GM23338 (cell line): ENCODE data around the gene SELENON. TPM values are rescaled to one million over a fixed set of nuclear protein-coding genes. Genes with fewer than 3 reads are reported as not detected.

Experiments
- ATAC-seq: fragments of 200-7000 bp; cut with Tn5 transposase; 3 replicates; pipeline ENCODE4 v1.9.1; 2020
- DNase-seq: peaks from one replicate; pipeline ENCODE4 v3.0.0-alpha.2; 2015; ENCODE audit warnings: low spot score
- H2AFZ ChIP-seq: fragments of 200-600 bp; sonication (generic); 2 replicates; pipeline ENCODE4 v1.8.0; 2016; ENCODE audit warnings: antibody characterized with exemption, mild to moderate bottlenecking, moderate library complexity
- H3F3A ChIP-seq: fragments of 200-600 bp; sonication (generic); replicated peaks from 2 replicates; pipeline ENCODE4 v1.8.0; 2017; ENCODE audit warnings: antibody characterized with exemption, mixed run types, low read depth
- H3K27ac ChIP-seq: fragments of 200-600 bp; sonication (generic); 2 replicates; pipeline ENCODE4 v1.6.1; 2016; ENCODE audit warnings: low read depth
- H3K27me3 ChIP-seq: fragments of 200-600 bp; sonication (generic); 2 replicates; pipeline ENCODE4 v1.8.0; 2016; ENCODE audit warnings: mild to moderate bottlenecking, mixed run types, moderate library complexity; ENCODE audit not compliant: insufficient read depth
- H3K36me3 ChIP-seq: fragments of 200-600 bp; sonication (generic); 2 replicates; pipeline ENCODE4 v1.8.0; 2016; ENCODE audit warnings: mild to moderate bottlenecking; ENCODE audit not compliant: insufficient read depth
- H3K4me1 ChIP-seq: fragments of 200-600 bp; sonication (generic); 2 replicates; pipeline ENCODE4 v1.8.0; 2016; ENCODE audit warnings: mild to moderate bottlenecking, moderate library complexity; ENCODE audit not compliant: insufficient read depth
- H3K4me2 ChIP-seq: fragments of 200-600 bp; sonication (generic); 2 replicates; pipeline ENCODE4 v1.7.1; 2017; ENCODE audit warnings: mixed run types
- H3K4me3 ChIP-seq: fragments of 200-600 bp; sonication (generic); 2 replicates; pipeline ENCODE4 v1.6.1; 2016; ENCODE audit warnings: mixed run types
- H3K79me2 ChIP-seq: fragments of 200-600 bp; sonication (generic); replicated peaks from 2 replicates; pipeline ENCODE4 v1.8.0; 2017; ENCODE audit warnings: mild to moderate bottlenecking; ENCODE audit not compliant: insufficient read depth
- H3K9me2 ChIP-seq: fragments of 200-600 bp; sonication (generic); 2 replicates; pipeline ENCODE4 v1.8.0; 2017; ENCODE audit not compliant: insufficient read depth
- H4K20me1 ChIP-seq: fragments of 200-600 bp; sonication (generic); replicated peaks from 2 replicates; pipeline ENCODE4 v1.8.0; 2017; ENCODE audit warnings: mild to moderate bottlenecking; ENCODE audit not compliant: insufficient read depth
- H3K27ac Mint-ChIP-seq: 2 replicates; pipeline ENCODE4 v1.8.0; 2020; ENCODE audit warnings: inconsistent platforms, mild to moderate bottlenecking, moderate library complexity, mixed read lengths
- H3K27me3 Mint-ChIP-seq: 3 replicates; pipeline ENCODE4 v1.8.0; 2022; ENCODE audit warnings: low read depth, mild to moderate bottlenecking, moderate library complexity, mixed read lengths, inconsistent platforms; ENCODE audit not compliant: insufficient read depth, poor library complexity
- H3K36me3 Mint-ChIP-seq: 3 replicates; pipeline ENCODE4 v1.8.0; 2021; ENCODE audit warnings: low read depth, mild to moderate bottlenecking, inconsistent platforms, moderate library complexity, mixed read lengths
- H3K4me1 Mint-ChIP-seq: 3 replicates; pipeline ENCODE4 v1.8.0; 2020; ENCODE audit warnings: mild to moderate bottlenecking, inconsistent platforms, mixed read lengths
- H3K4me3 Mint-ChIP-seq: 3 replicates; pipeline ENCODE4 v1.8.0; 2021; ENCODE audit warnings: moderate library complexity, mild to moderate bottlenecking, inconsistent platforms, mixed read lengths
- H3K9me3 Mint-ChIP-seq: 3 replicates; pipeline ENCODE4 v1.8.0; 2020; ENCODE audit warnings: moderate library complexity, mild to moderate bottlenecking, inconsistent platforms, mixed read lengths
- CREB1 ChIP-seq: fragments of 250-450 bp; sonication (Bioruptor Pico); IDR thresholded peaks from 2 replicates; pipeline ENCODE4 v1.5.0; 2020; ENCODE audit warnings: low read depth, mild to moderate bottlenecking, moderate library complexity
- CTCF ChIP-seq, 2 experiments: fragments of 200-600 bp in 1 of 2; sonication (generic) in 1 of 2; conservative IDR thresholded peaks; 2 replicates each; pipeline versions ENCODE4 v1.5.1 to v1.6.1; 2016 to 2017; ENCODE audit warnings: antibody characterized with exemption in 2 of 2, low read depth in 2 of 2, mild to moderate bottlenecking in 2 of 2, moderate library complexity in 1 of 2
- ETS1 ChIP-seq: IDR thresholded peaks from 2 replicates; pipeline ENCODE4 v1.6.1; 2016; ENCODE audit warnings: antibody characterized with exemption
- EZH2 ChIP-seq: fragments of 200-600 bp; sonication (generic); IDR thresholded peaks from one replicate; pipeline ENCODE4 v1.8.0; 2017; ENCODE audit warnings: antibody characterized with exemption, mild to moderate bottlenecking, low read depth; ENCODE audit not compliant: unreplicated experiment
- EZH2phosphoT487 ChIP-seq: fragments of 200-600 bp; sonication (generic); IDR thresholded peaks from one replicate; pipeline ENCODE4 v1.8.1; 2018; ENCODE audit warnings: antibody characterized with exemption; ENCODE audit not compliant: unreplicated experiment
- JUNB ChIP-seq: IDR thresholded peaks from one replicate; pipeline ENCODE4 v1.6.1; 2016; ENCODE audit warnings: antibody characterized with exemption; ENCODE audit not compliant: unreplicated experiment
- NANOG ChIP-seq: IDR thresholded peaks from 2 replicates; pipeline ENCODE4 v1.6.1; 2016; ENCODE audit warnings: antibody characterized with exemption, borderline replicate concordance
- POLR2AphosphoS5 ChIP-seq: IDR thresholded peaks from 2 replicates; pipeline ENCODE4 v1.6.1; 2016; ENCODE audit warnings: antibody characterized with exemption, low read depth
- REST ChIP-seq: IDR thresholded peaks from one replicate; pipeline ENCODE4 v1.6.1; 2018; ENCODE audit warnings: antibody characterized with exemption; ENCODE audit not compliant: unreplicated experiment
- STAT1 ChIP-seq: IDR thresholded peaks from one replicate; pipeline ENCODE4 v1.6.1; 2016; ENCODE audit warnings: antibody characterized with exemption; ENCODE audit not compliant: unreplicated experiment
- ZNF114 ChIP-seq: fragments of 250-450 bp; sonication (Bioruptor Pico); IDR thresholded peaks from 2 replicates; pipeline ENCODE4 v1.5.0; 2020; ENCODE audit warnings: mild to moderate bottlenecking, moderate library complexity
- ZNF331 ChIP-seq: fragments of 250-450 bp; sonication (Bioruptor Pico); IDR thresholded peaks from 2 replicates; pipeline ENCODE4 v1.5.0; 2020; ENCODE audit warnings: low read depth, mild to moderate bottlenecking, moderate library complexity
- ZNF462 ChIP-seq: fragments of 250-450 bp; sonication (Bioruptor Pico); IDR thresholded peaks from 2 replicates; pipeline ENCODE4 v1.5.0; 2020; ENCODE audit warnings: mild to moderate bottlenecking, moderate library complexity
- polyA plus RNA-seq: library from polyadenylated mRNA; unstranded; fragments of >200 nt; fragmentation: Nextera tagmentation; extraction: Ambion mirVana; gene quantifications from 2 replicates; pipeline ENCODE4 v1.2.1, GENCODE V29; 2016
- total RNA-seq: library from RNA; depleted of rRNA; stranded (reverse); fragments of >200 nt; shearing (Covaris generic); gene quantifications from 2 replicates; pipeline ENCODE4 v1.2.3, GENCODE V29; 2014

SELENON gene
- total and polyA plus RNA-seq, 2 experiments from 2014 or later = 17.9 to 93.2 TPM

GRCh38 chr1:25819491-25820246 lies 19.7 kb downstream of the SELENON start, which contains the start of gene MTFR1L:
MTFR1L (plus strand) TSS chr1:25819954; CDS start chr1:25823105, 3,151 bp downstream.
- Histone ChIP-seq H3K27me3 (peaks cover 13% of the 10 kb centered on the region), H2AFZ (peak within 1 kb of the TSS; percentile 97), H3K36me3 (no peaks in the 10 kb centered on the region), H3K4me3 (peak within 1 kb of the TSS; percentile 94), H3K79me2 (0 out of 2 replicates have a peak, but pooled peaks cover 2% of the 10 kb centered on the region), H3F3A (peaks cover 18% of the 10 kb centered on the region), H3K27ac (peak within 1 kb of the TSS; percentile 80), H3K4me2 (peak within 1 kb of the TSS; percentile 99), H3K9me2 (no peaks in the 10 kb centered on the region), H3K4me1 (peaks cover 24% of the 10 kb centered on the region), H4K20me1 (0 out of 2 replicates have a peak, but pooled peaks cover 6% of the 10 kb centered on the region)
- peak; percentile 92 for DNase-seq
- TF ChIP-seq EZH2 (no peak), ZNF462 (CRISPR knock-in tag) (no peak), POLR2AphosphoS5 (peak; percentile 97), JUNB (no peak), ZNF114 (no peak), EZH2phosphoT487 (no peak), ETS1 (peak; percentile 64; the same call in 1 of the 2 replicates), STAT1 (no peak), CREB1 (CRISPR knock-in tag) (no peak), ZNF331 (CRISPR knock-in tag) (no peak), CTCF (conservative IDR thresholded peaks at IDR 0.05; ENCODE audit: low read depth in 2 of 2) (no peak), REST (no peak), NANOG (no peak)
- H3K27me3 Mint-ChIP-seq = peaks cover 19% of the 10 kb centered on the region
- peak within 1 kb of the TSS; percentile 97 for H3K27ac Mint-ChIP-seq
- H3K9me3 Mint-ChIP-seq = no peaks in the 10 kb centered on the region
- H3K36me3 Mint-ChIP-seq = peaks cover 11% of the 10 kb centered on the region; the same call in 1 of the 3 replicates
- ATAC-seq = peak; percentile 87
- peaks cover 30% of the 10 kb centered on the region for H3K4me1 Mint-ChIP-seq
- peak within 1 kb of the TSS; percentile 100 for H3K4me3 Mint-ChIP-seq
